HG03439 (cell line): ENCODE data around the gene NTRK2.

Experiments
- ATAC-seq: cut with Tn5 transposase; IDR thresholded peaks from one replicate; pipeline ENCODE4 v1.9.1; 2021; ENCODE audit warnings: mild to moderate bottlenecking, moderate library complexity; ENCODE audit not compliant: unreplicated experiment

NTRK2 gene

GRCh38 chr9:84681516-84682285, 12.2 kb downstream of the NTRK2 start:
- ATAC-seq: no peak

- ATAC-seq: no peak
Measured at GRCh38 chr9:84686068-84686467, 16.5 kb downstream of the NTRK2 start.

- ATAC-seq: no peak
Measured at GRCh38 chr9:84688956-84689355, 19.4 kb downstream of the NTRK2 start.

- ATAC-seq: no peak
Measured at GRCh38 chr9:84691634-84692033, 22.1 kb downstream of the NTRK2 start.

GRCh38 chr9:84694248-84694647, 24.7 kb downstream of the NTRK2 start:
- ATAC-seq: peak; percentile 88

GRCh38 chr9:84697042-84697441, 27.5 kb downstream of the NTRK2 start:
- no peak for ATAC-seq

GRCh38 chr9:84697509-84698114, 28.1 kb downstream of the NTRK2 start:
- ATAC-seq: no peak

- ATAC-seq: no peak
Measured at GRCh38 chr9:84698323-84698722, 28.8 kb downstream of the NTRK2 start.

- no peak for ATAC-seq
Measured at GRCh38 chr9:84699984-84700383, 30.5 kb downstream of the NTRK2 start.

- ATAC-seq: peak; percentile 75
Measured at GRCh38 chr9:84701801-84702200, 32.3 kb downstream of the NTRK2 start.

- no peak for ATAC-seq
Measured at GRCh38 chr9:84702471-84702870, 32.9 kb downstream of the NTRK2 start.

GRCh38 chr9:84703793-84704192, 34.3 kb downstream of the NTRK2 start:
- no peak for ATAC-seq

GRCh38 chr9:84705128-84705527, 35.6 kb downstream of the NTRK2 start:
- no peak for ATAC-seq

- ATAC-seq: no peak
Measured at GRCh38 chr9:84708400-84708799, 38.9 kb downstream of the NTRK2 start.

- ATAC-seq: no peak
Measured at GRCh38 chr9:84709056-84709455, 39.5 kb downstream of the NTRK2 start.

GRCh38 chr9:84710701-84711397, 41.3 kb downstream of the NTRK2 start:
- no peak for ATAC-seq

- ATAC-seq: no peak
Measured at GRCh38 chr9:84711398-84711777, 41.9 kb downstream of the NTRK2 start.

- ATAC-seq: no peak
Measured at GRCh38 chr9:84711936-84712335, 42.4 kb downstream of the NTRK2 start.

- no peak for ATAC-seq
Measured at GRCh38 chr9:84716217-84716616, 46.7 kb downstream of the NTRK2 start.

- ATAC-seq: no peak
Measured at GRCh38 chr9:84718476-84718875, 48.9 kb downstream of the NTRK2 start.

- ATAC-seq: no peak
Measured at GRCh38 chr9:84722388-84722989, 53.0 kb downstream of the NTRK2 start.

- no peak for ATAC-seq
Measured at GRCh38 chr9:84723426-84723825, 53.9 kb downstream of the NTRK2 start.
